Naive B cell (primary cell): ENCODE results near the gene CDH23. TPM values are rescaled to one million over a fixed set of nuclear protein-coding genes. Genes with fewer than 3 reads are reported as not detected.
A peak's percentile ranks its signal among the peaks of the same experiment; 100 is the strongest.

Experiments used
- ATAC-seq, 2 donors: fragments of 150-1000 bp; cut with Tn5 transposase; 2 replicates each; pipeline ENCODE4 v1.10.0; 2021; ENCODE audit warnings: low read depth in 2 of 2, mild to moderate bottlenecking in 2 of 2, moderate library complexity in 2 of 2
- DNase-seq: peaks from one replicate; pipeline ENCODE4 v3.0.0; 2022
- H3K27ac Mint-ChIP-seq, 6 donors: one replicate each; pipeline ENCODE4 v1.8.0; 2020 to 2022; ENCODE audit warnings: mild to moderate bottlenecking in 6 of 6, mixed read lengths in 6 of 6, moderate library complexity in 5 of 6, inconsistent platforms in 2 of 6
- H3K27me3 Mint-ChIP-seq, 3 donors: one replicate each; pipeline ENCODE4 v1.8.0; 2021 to 2022; ENCODE audit warnings: mixed read lengths in 3 of 3, mild to moderate bottlenecking in 1 of 3
- H3K36me3 Mint-ChIP-seq, 2 donors: one replicate each; pipeline ENCODE4 v1.8.0; 2020 to 2022; ENCODE audit warnings: mixed read lengths in 2 of 2, inconsistent platforms in 1 of 2, mild to moderate bottlenecking in 1 of 2
- H3K4me1 Mint-ChIP-seq, 3 donors: one replicate each; pipeline ENCODE4 v1.8.0; 2020 to 2022; ENCODE audit warnings: mixed read lengths in 3 of 3, inconsistent platforms in 1 of 3, mild to moderate bottlenecking in 1 of 3, moderate library complexity in 1 of 3
- H3K4me3 Mint-ChIP-seq, 8 donors: one replicate each; pipeline ENCODE4 v1.8.0; 2020 to 2022; ENCODE audit warnings: mild to moderate bottlenecking in 8 of 8, mixed read lengths in 8 of 8, moderate library complexity in 8 of 8, inconsistent platforms in 2 of 8
- H3K9me3 Mint-ChIP-seq, 7 donors: one replicate each; pipeline ENCODE4 v1.8.0; 2020 to 2022; ENCODE audit warnings: mixed read lengths in 7 of 7, mild to moderate bottlenecking in 5 of 7, inconsistent platforms in 2 of 7, moderate library complexity in 1 of 7
- polyA plus RNA-seq, 6 donors: library from polyadenylated mRNA; unstranded; fragments of 300-500 nt; fragmentation: Illumina TruSeq; gene quantifications; one replicate each; pipeline ENCODE4 v1.2.3, GENCODE V29; 2021; ENCODE audit warnings: low read depth in 6 of 6

CDH23 gene
- polyA plus RNA-seq, 6 donors from 2014 or later: 0.05 to 0.62 (median 0.21) TPM; not detected in 2

DNA sequence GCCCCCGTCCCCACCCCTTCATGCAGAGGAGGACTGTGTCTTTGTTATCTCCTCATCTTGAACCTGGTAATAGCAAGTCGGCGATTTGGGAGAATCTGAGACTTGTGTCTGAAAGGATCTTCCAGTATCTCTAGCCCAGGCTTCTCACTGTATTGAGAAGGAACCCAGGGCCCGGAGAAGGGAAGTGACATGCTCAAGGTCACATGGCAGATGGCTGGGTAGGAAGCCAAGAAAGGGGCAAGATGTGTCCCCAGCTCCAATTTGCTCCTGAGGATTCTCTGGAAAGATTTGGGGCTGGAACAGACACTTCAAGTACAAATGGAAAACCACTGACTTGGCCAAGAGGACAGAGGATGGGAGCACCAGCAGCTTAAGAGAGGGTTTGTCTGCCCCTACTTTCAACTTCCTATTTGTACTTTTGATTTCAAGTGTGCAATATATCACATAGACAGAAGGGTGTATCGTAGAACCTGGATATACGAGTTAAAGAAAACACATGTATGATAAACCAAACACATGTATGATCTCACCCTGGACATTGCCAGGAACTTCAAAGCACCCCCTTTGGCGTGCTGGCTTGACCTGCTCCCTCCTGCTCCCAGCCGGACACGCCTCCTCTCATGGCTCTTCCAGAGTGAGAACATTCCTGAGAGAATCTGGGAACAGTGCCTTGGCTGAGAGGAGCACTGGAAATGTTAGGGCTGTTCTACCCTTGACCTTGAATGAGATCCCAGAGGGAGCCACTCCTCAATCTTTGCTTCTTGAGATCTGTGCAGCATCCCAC, 79.7 kb downstream of the CDH23 start:
- Mint-ChIP-seq H3K9me3 (no peaks in the 10 kb centered on the region), H3K4me3 (peak overlapping the region in 3 of 8 donors; percentile 49 to 81 (median 65)), H3K27me3 (peaks cover 4 to 23% (median 9%) of the 10 kb centered on the region in 3 donors), H3K36me3 (no peaks in the 10 kb centered on the region), H3K27ac (peak overlapping the region in 4 of 6 donors; percentile 15 to 84 (median 32)), H3K4me1 (peaks cover 14 to 30% (median 24%) of the 10 kb centered on the region in 3 donors)
- DNase-seq (no peak), ATAC-seq (no peak)

DNA sequence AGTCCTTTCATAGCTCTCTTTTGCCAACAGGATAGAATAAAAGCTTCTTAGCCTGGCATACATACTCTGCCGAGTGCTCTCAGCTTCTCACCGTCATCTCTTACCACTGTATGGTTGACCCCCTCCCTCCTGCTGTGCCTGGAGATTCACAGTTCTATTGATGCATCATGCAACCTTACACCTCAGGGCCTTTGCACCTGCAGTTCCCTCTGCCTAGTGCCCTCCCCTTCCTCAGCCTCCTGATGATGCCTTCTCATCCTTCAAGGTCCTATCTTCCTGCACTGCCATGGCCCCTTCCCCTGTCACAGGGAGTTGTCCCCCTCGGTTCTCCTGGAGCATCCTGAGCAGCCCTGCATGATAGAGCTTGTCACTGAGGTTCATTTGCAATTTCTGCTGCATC, 81.5 kb downstream of the CDH23 start:
- H3K36me3 Mint-ChIP-seq: no peaks in the 10 kb centered on the region
- ATAC-seq (no peak), DNase-seq (no peak)
- H3K4me3 Mint-ChIP-seq: no peak overlapping the region
- H3K27me3 Mint-ChIP-seq: peaks cover 0 to 21% (median 15%) of the 10 kb centered on the region in 3 donors
- peaks cover 14 to 31% (median 24%) of the 10 kb centered on the region in 3 donors for H3K4me1 Mint-ChIP-seq
- H3K9me3 Mint-ChIP-seq: no peaks in the 10 kb centered on the region
- H3K27ac Mint-ChIP-seq: peak overlapping the region in 2 of 6 donors; percentile 12 to 15

DNA sequence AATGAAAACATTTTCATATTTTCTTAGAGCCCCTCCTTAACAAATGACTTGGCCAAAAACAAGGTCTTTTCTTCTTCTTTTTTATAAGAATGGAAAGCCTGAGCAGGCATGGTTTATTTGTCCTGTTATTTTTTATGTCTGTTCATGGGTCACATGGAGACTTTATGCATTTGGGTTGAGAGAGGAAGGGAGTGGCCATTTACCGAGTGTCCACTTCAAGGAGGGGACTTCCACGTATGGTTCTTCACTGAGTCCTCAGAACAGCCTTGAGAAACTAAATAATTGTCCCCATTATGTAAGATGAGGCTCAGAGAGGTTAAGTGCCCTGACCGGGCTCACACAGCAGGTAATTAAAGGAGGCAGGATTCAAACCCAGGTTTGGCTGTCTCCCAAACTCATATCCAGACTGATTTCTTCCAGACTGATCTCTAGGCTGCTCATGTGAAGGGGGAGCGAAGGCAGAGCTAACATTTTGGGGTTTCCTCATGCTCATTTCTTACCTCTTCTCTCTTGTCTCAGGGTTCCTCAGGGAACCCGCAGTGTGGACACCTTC, 82.2 kb downstream of the CDH23 start:
- Mint-ChIP-seq H3K36me3 (no peaks in the 10 kb centered on the region), H3K4me1 (peaks cover 14 to 31% (median 24%) of the 10 kb centered on the region in 3 donors), H3K27me3 (peaks cover 0 to 27% (median 22%) of the 10 kb centered on the region in 3 donors), H3K4me3 (no peak overlapping the region), H3K27ac (peak overlapping the region in 1 of 6 donors; percentile 4), H3K9me3 (no peaks in the 10 kb centered on the region)
- no peak for DNase-seq
- ATAC-seq: no peak

DNA sequence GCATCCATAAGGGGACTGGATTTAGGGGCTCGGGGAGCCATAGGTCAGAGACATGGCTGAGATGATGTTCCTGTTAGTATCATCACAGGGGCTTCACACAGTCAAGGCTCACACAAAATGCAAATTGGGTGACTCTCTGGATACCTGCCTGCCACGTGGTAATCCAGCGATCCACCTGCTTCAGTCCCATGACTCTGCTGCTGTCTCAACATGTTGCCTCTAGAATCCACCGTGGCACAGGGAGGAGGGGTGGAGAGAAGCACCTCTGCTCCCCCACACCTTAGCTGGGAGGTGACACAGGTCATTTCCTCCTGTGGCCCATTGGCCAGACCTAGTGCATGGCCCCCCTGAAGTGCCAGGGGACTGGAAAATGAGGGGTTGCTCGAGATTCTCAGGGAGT, 83.1 kb downstream of the CDH23 start:
- no peak overlapping the region for H3K4me3 Mint-ChIP-seq
- H3K36me3 Mint-ChIP-seq: no peaks in the 10 kb centered on the region
- H3K4me1 Mint-ChIP-seq: peaks cover 10 to 23% (median 20%) of the 10 kb centered on the region in 3 donors
- no peak for DNase-seq
- peaks cover 0 to 27% (median 24%) of the 10 kb centered on the region in 3 donors for H3K27me3 Mint-ChIP-seq
- H3K27ac Mint-ChIP-seq: no peak overlapping the region
- ATAC-seq: no peak
- H3K9me3 Mint-ChIP-seq: no peaks in the 10 kb centered on the region

DNA sequence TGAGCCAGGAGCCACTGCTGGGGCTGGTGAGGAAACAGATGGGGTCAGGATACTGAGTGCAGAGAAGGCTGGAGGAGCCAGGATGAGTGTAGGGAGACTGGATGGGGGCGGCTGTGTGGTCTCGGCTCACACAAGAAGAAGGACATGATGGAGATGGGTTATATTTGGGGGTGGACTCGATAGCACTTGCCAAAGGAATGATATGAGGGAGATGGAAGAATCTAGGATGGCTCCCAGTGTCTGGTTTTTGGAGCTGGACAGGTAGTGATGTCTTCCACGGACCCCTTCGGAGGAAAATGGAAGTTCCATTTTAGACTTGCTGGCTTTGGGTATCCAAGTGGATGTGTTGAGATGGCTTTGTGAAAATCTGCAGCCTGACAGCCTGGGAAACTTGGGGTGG, 83.9 kb downstream of the CDH23 start:
- H3K4me1 Mint-ChIP-seq: peaks cover 2 to 15% (median 12%) of the 10 kb centered on the region in 3 donors
- peaks cover 0 to 27% (median 24%) of the 10 kb centered on the region in 3 donors for H3K27me3 Mint-ChIP-seq
- no peaks in the 10 kb centered on the region for H3K36me3 Mint-ChIP-seq
- H3K4me3 Mint-ChIP-seq: no peak overlapping the region
- no peak for DNase-seq
- peak overlapping the region in 1 of 6 donors; percentile 72 for H3K27ac Mint-ChIP-seq
- ATAC-seq: no peak
- no peaks in the 10 kb centered on the region for H3K9me3 Mint-ChIP-seq

DNA sequence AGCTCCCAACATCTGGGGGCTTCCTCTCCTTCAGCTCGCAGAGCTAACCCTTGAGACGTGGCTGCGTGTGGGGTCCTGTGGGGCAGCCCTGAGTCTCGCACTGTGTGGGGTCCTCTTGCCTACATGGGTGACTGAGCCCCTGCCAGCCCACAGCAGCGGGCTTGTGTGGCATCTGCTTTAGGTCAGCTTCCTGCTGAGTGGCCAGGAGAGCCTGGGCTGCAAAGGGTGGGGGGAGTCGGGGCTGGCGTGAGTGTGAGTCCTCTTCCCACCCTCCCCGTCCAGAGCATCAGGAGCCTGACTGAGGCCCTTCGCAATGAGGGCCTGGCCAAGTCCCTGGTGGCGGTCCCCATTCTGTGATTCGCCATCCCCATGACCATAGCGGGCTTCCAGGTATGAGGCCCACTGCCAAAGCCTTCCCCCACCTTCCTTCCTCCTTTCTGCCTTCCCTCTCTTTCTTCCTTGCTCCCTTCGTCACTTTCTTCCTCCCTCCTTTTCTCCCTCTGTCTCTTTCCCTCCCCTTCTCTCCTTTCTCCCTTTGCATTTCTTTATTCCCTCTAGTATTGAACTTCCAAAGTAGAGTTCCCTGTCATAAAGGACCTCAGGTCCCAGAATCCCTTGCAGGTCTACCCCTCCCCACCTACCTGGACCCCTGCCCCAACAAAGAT, 85.2 kb downstream of the CDH23 start:
- peaks cover 0 to 27% (median 24%) of the 10 kb centered on the region in 3 donors for H3K27me3 Mint-ChIP-seq
- ATAC-seq (no peak), DNase-seq (no peak)
- H3K4me3 Mint-ChIP-seq: no peak overlapping the region
- H3K36me3 Mint-ChIP-seq: no peaks in the 10 kb centered on the region
- H3K4me1 Mint-ChIP-seq: peaks cover 0 to 6% (median 3%) of the 10 kb centered on the region in 3 donors
- H3K27ac Mint-ChIP-seq: peak overlapping the region in 1 of 6 donors; percentile 83
- H3K9me3 Mint-ChIP-seq: no peaks in the 10 kb centered on the region

GRCh38 chr10:71482620-71483019, 85.9 kb downstream of the CDH23 start:
- H3K9me3 Mint-ChIP-seq: peaks cover 0 to under 1% (median 0%) of the 10 kb centered on the region in 7 donors
- no peak for ATAC-seq
- H3K27me3 Mint-ChIP-seq: peaks cover 0 to 27% (median 24%) of the 10 kb centered on the region in 3 donors
- H3K4me1 Mint-ChIP-seq: peaks cover 0 to 3% (median 2%) of the 10 kb centered on the region in 3 donors
- DNase-seq: no peak
- no peak overlapping the region for H3K4me3 Mint-ChIP-seq
- H3K27ac Mint-ChIP-seq: no peak overlapping the region
- no peaks in the 10 kb centered on the region for H3K36me3 Mint-ChIP-seq

DNA sequence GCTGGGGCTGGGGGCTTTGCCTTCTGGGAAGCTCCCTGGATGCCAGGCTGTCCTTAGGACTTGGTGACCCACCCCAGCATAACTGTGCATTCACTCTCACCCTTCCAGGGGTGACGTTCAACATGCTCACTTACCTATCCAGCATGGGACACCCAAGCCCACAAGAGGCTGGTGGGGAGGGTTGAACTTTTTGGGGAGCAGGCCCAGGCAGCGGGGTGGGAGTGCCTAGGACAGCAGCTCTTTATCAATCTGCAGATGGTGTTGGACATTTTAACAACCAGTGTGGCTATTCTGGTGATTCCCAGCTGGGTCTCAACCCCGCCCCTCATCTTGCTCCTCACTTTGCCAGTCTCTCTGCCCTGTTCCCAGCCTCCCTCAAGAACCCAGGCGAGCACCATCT, 86.4 kb downstream of the CDH23 start:
- Mint-ChIP-seq H3K27ac (no peak overlapping the region), H3K9me3 (peaks cover 0 to 6% (median under 1%) of the 10 kb centered on the region in 7 donors), H3K4me1 (peaks cover 0 to 2% (median 0%) of the 10 kb centered on the region in 3 donors), H3K4me3 (no peak overlapping the region), H3K27me3 (peaks cover 0 to 27% (median 24%) of the 10 kb centered on the region in 3 donors), H3K36me3 (no peaks in the 10 kb centered on the region)
- no peak for DNase-seq
- no peak for ATAC-seq

DNA sequence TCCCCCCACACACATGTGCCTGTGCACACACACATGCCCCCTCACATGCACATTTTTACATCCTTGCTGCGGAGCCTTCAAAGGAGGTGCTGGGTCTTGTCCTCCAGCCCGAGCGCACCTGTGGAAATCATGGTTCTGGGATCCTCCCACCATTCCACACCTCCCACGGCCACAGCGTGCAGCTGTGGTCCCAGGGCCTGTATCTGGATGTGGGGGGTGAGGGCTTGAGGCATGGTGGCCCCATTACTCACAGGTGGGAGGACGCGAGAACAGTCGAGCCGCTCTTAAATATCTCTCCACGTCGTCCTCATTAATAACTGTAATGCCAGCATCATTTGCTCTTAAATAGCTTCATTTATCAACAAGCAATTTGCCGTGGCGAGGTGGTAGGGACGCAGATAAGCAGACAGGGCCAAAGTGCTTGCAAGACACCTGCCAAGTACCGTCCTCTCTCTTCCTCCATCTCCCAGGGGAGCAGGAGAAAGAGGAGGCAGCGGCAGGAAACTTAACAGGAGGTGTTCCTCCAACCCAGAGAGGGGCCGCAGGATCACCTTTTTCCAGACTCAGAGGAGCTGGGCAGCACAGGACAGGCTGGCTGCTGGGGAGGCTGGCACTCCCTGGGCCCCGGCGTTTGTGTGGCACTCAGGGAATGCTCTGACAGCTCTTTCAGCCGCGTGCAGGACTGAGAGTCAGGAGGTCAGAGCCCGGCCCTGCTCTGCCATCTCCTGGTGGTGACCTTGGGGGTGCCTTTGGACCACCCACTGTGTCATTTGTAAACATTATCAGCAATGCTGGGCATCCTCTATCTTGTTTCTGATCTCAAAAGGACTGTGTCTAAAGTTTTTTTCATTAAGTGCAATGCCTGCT, 87.4 kb downstream of the CDH23 start:
- DNase-seq: no peak
- Mint-ChIP-seq H3K27ac (peak overlapping the region in 1 of 6 donors; percentile 47), H3K36me3 (peaks cover 6 to 8% of the 10 kb centered on the region in 2 donors), H3K4me1 (peaks cover 0 to 2% (median 0%) of the 10 kb centered on the region in 3 donors), H3K9me3 (peaks cover 7 to 16% (median 10%) of the 10 kb centered on the region in 7 donors), H3K4me3 (no peak overlapping the region), H3K27me3 (peaks cover 0 to 27% (median 24%) of the 10 kb centered on the region in 3 donors)
- no peak for ATAC-seq

DNA sequence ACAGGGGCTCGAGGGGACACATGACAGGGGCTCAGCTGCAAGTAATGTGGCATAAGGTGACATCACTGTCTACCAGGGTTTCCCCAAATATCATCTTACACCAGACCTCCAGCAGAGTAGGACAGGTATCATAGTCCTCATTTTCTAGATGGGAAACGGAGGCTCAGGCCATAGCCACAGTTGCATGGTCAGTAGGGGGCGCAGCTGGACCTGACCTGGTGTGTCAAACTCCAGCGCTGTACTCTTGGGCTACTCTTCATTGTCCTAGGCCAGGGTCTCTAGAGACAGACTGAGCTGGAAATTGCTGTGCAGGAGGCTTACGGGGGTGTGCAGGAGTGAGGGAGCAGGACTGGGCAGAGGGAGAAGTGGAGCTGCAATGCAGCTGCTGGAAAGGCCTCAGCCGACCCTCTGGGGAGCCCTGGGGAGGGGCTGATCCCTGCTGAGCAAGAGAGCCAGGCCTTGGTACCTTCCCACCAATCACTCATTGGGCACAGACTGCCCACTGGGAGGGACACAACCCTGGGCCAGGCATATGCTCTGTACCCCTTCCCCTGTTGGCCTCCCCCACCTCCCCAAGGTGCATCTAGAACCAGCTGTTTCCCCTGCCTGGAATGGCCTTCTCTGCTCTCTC, 89.9 kb downstream of the CDH23 start:
- Mint-ChIP-seq H3K9me3 (peaks cover 12 to 26% (median 18%) of the 10 kb centered on the region in 7 donors), H3K36me3 (peaks cover 6 to 15% of the 10 kb centered on the region in 2 donors), H3K27ac (peak overlapping the region in 1 of 6 donors; percentile 14), H3K4me1 (peaks cover 0 to 2% (median 0%) of the 10 kb centered on the region in 3 donors), H3K27me3 (peaks cover 0 to 22% (median 20%) of the 10 kb centered on the region in 3 donors), H3K4me3 (no peak overlapping the region)
- DNase-seq: no peak
- ATAC-seq: no peak

GRCh38 chr10:71487726-71488125, 91.0 kb downstream of the CDH23 start:
- DNase-seq (no peak), ATAC-seq (no peak)
- Mint-ChIP-seq H3K27ac (peak overlapping the region in 1 of 6 donors; percentile 15), H3K4me3 (no peak overlapping the region), H3K9me3 (peaks cover 12 to 26% (median 18%) of the 10 kb centered on the region in 7 donors), H3K36me3 (peaks cover 6 to 15% of the 10 kb centered on the region in 2 donors), H3K27me3 (peaks cover 0 to 23% (median 16%) of the 10 kb centered on the region in 3 donors), H3K4me1 (peaks cover 0 to under 1% (median 0%) of the 10 kb centered on the region in 3 donors)

- Mint-ChIP-seq H3K4me3 (no peak overlapping the region), H3K4me1 (peaks cover 0 to 5% (median 5%) of the 10 kb centered on the region in 3 donors), H3K9me3 (peaks cover 12 to 26% (median 18%) of the 10 kb centered on the region in 7 donors), H3K27me3 (peaks cover 0 to 17% (median 7%) of the 10 kb centered on the region in 3 donors), H3K36me3 (peaks cover 6 to 15% of the 10 kb centered on the region in 2 donors), H3K27ac (peak overlapping the region in 1 of 6 donors; percentile 59)
- DNase-seq (no peak), ATAC-seq (no peak)
These were observed 92.4 kb downstream of the CDH23 start for GRCh38 chr10:71489077-71489476.
